Smooth muscle cell (in vitro differentiated cells): Measurements from ENCODE around the gene MDM4. TPM values are rescaled to one million over a fixed set of nuclear protein-coding genes. Genes with fewer than 3 reads are reported as not detected.

Source experiments
- DNase-seq: peaks from one replicate; lab custom pipeline; 2025; ENCODE audit not compliant: unreplicated experiment; lab: John Stamatoyannopoulos, UW
- H2AFZ ChIP-seq: fragments of 200-600 bp; sonication (generic); 2 replicates; pipeline ENCODE4 v1.6.0; 2016; ENCODE audit warnings: antibody characterized with exemption, low read depth, mild to moderate bottlenecking
- H3F3A ChIP-seq: fragments of 200-600 bp; sonication (generic); 2 replicates; pipeline ENCODE4 v1.6.0; 2017; ENCODE audit warnings: antibody characterized with exemption, low read depth
- H3K27ac ChIP-seq: fragments of 200-600 bp; sonication (generic); 2 replicates; pipeline ENCODE4 v1.5.1; 2016; ENCODE audit warnings: low read depth, mild to moderate bottlenecking
- H3K27me3 ChIP-seq: fragments of 200-600 bp; sonication (generic); 2 replicates; pipeline ENCODE4 v1.6.1; 2016; ENCODE audit warnings: low read depth, mild to moderate bottlenecking
- H3K36me3 ChIP-seq: fragments of 200-600 bp; sonication (generic); 2 replicates; pipeline ENCODE4 v1.5.1; 2016; ENCODE audit warnings: low read depth
- H3K4me1 ChIP-seq: fragments of 200-600 bp; sonication (generic); 2 replicates; pipeline ENCODE4 v1.5.1; 2016; ENCODE audit warnings: low read depth
- H3K4me2 ChIP-seq: fragments of 200-600 bp; sonication (generic); 2 replicates; pipeline ENCODE4 v1.6.0; 2016; ENCODE audit warnings: mild to moderate bottlenecking
- H3K4me3 ChIP-seq: fragments of 200-600 bp; sonication (generic); 2 replicates; pipeline ENCODE4 v1.5.1; 2016; ENCODE audit warnings: mild to moderate bottlenecking
- H3K79me2 ChIP-seq: fragments of 200-600 bp; sonication (generic); 2 replicates; pipeline ENCODE4 v1.6.0; 2016; ENCODE audit warnings: low read depth, mild to moderate bottlenecking
- H3K9ac ChIP-seq: fragments of 200-600 bp; sonication (generic); 2 replicates; pipeline ENCODE4 v1.6.0; 2016; ENCODE audit warnings: low read depth
- H3K9me3 ChIP-seq: fragments of 200-600 bp; sonication (generic); replicated peaks from 2 replicates; pipeline ENCODE4 v1.5.1; 2016; ENCODE audit warnings: low read depth
- H4K20me1 ChIP-seq: fragments of 200-600 bp; sonication (generic); 2 replicates; pipeline ENCODE4 v1.6.0; 2016; ENCODE audit warnings: low read depth
- WGBS: methylation state at CpG from one replicate; pipeline ENCODE4 v1.1.7; 2016; ENCODE audit warnings: low lambda C conversion rate; 5-methylcytosine and 5-hydroxymethylcytosine counted together
- polyA plus RNA-seq: library from polyadenylated mRNA; unstranded; fragments of >200 nt; fragmentation: Nextera tagmentation; extraction: Ambion mirVana; gene quantifications from 2 replicates; pipeline ENCODE4 v1.2.1, GENCODE V29; 2016
- total RNA-seq: library from RNA; depleted of rRNA; stranded (reverse); fragments of >200 nt; gene quantifications from 2 replicates; pipeline ENCODE4 v1.2.3, GENCODE V29; 2014
- TF ChIP-seq, protein P1 (sequence below): fragments of 200-600 bp; sonication (generic); IDR thresholded peaks from 2 replicates; pipeline ENCODE4 v1.5.1; 2017; ENCODE audit warnings: borderline replicate concordance, mild to moderate bottlenecking, antibody characterized with exemption; ENCODE audit not compliant: insufficient read depth, poor library complexity, severe bottlenecking

MDM4 gene
- total and polyA plus RNA-seq, 2 experiments from 2014 or later = 10.8 to 31.7 TPM

DNA sequence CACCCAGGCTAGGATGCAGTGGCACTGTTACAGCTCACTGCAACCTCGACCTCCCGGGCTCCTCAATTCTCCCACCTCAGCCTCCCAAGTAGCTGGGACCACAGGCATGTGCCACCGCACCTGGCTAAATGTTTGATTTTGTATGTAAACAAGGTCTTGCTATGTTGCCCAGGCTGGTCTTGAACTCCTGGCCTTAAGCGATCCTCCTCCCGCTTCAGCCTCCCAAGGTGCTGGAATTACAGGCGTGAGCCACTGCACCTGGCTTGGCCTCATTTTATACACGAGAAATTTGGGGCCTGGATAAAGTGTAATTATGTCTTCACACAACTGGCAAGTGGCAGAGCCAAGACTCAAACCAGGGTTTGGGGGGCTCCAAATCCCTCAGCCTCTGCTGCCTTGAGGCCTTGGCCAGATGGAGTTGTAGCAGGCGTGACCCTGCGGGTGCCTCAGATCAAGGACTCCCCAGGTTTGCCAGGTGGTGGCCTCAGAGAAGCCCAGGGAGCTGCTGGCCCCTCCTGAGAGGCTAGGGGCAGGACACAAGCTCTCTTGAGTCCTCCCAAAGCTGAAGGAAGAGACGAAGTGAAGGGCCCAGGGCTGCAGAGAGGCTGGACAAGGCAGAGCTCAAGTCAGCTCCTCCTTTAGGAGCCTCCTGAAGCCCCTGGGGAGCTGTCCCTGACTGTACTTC lies 61.7 kb downstream of the MDM4 start:
- H3K79me2 ChIP-seq = no peaks in the 10 kb centered on the region
- H3K36me3 ChIP-seq = no peaks in the 10 kb centered on the region
- no peaks in the 10 kb centered on the region for H3K9me3 ChIP-seq
- H3K27ac ChIP-seq = no peak overlapping the region
- no peak overlapping the region for H2AFZ ChIP-seq
- no peaks in the 10 kb centered on the region for H4K20me1 ChIP-seq
- no peak overlapping the region for H3K4me3 ChIP-seq
- H3K4me2 ChIP-seq = no peak overlapping the region
- no peak overlapping the region for H3K9ac ChIP-seq
- no peaks in the 10 kb centered on the region for H3F3A ChIP-seq
- TF ChIP-seq, protein P1, sequence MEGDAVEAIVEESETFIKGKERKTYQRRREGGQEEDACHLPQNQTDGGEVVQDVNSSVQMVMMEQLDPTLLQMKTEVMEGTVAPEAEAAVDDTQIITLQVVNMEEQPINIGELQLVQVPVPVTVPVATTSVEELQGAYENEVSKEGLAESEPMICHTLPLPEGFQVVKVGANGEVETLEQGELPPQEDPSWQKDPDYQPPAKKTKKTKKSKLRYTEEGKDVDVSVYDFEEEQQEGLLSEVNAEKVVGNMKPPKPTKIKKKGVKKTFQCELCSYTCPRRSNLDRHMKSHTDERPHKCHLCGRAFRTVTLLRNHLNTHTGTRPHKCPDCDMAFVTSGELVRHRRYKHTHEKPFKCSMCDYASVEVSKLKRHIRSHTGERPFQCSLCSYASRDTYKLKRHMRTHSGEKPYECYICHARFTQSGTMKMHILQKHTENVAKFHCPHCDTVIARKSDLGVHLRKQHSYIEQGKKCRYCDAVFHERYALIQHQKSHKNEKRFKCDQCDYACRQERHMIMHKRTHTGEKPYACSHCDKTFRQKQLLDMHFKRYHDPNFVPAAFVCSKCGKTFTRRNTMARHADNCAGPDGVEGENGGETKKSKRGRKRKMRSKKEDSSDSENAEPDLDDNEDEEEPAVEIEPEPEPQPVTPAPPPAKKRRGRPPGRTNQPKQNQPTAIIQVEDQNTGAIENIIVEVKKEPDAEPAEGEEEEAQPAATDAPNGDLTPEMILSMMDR = no peak
- peaks cover 8% of the 10 kb centered on the region for H3K4me1 ChIP-seq
- no peak for DNase-seq
- H3K27me3 ChIP-seq = peaks cover 7% of the 10 kb centered on the region
- WGBS = 93% methylated on average over 10 of the region's 10 CpGs

DNA sequence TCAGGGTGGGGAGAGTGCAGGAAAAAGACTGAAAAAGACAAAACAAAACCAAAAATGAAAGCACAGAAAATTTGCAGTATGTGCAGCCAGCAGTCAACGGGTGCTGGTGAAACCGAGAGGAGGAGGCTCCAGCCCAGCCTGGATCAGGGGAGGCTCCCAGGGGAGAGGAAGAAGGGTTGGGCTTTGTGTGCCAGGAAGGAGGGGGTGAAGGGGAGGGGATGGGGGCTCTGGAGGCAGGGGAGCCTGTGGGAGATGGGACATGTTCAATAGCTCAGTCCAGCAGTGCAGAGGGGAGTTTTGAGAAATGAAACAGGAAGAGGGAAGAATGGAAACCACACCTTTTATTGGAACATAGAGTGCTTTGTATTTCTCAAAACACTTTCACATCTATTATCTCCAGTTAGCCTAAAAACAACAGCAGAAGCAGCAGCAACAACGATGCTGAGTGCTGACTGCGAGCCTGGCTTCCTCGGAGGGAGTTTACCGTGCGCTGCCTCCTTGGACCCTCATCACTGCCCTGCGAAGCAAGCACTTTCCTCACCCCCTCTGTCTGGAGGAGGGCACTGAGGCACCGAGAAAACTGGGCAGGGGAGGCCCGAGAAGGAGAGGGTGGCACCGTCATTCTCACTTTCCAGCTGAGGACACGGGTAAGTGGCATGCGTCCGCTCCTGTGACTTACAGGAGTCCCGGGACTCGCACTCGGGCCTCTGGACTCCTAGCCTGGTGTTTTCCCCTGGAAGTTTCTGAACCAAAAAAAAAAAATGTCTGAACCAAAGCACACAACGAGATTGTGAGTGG lies 62.9 kb downstream of the MDM4 start:
- H3K4me1 ChIP-seq = peaks cover 7% of the 10 kb centered on the region
- TF ChIP-seq, protein P1 = no peak
- H4K20me1 ChIP-seq = no peaks in the 10 kb centered on the region
- no peak overlapping the region for H3K4me3 ChIP-seq
- peaks cover 4% of the 10 kb centered on the region for H3K27me3 ChIP-seq
- H3K4me2 ChIP-seq = no peak overlapping the region
- no peaks in the 10 kb centered on the region for H3K79me2 ChIP-seq
- no peak for DNase-seq
- H2AFZ ChIP-seq = no peak overlapping the region
- H3F3A ChIP-seq = no peaks in the 10 kb centered on the region
- no peak overlapping the region for H3K9ac ChIP-seq
- no peak overlapping the region for H3K27ac ChIP-seq
- no peaks in the 10 kb centered on the region for H3K9me3 ChIP-seq
- WGBS = 80% methylated on average over 18 of the region's 18 CpGs
- H3K36me3 ChIP-seq = no peaks in the 10 kb centered on the region

DNA sequence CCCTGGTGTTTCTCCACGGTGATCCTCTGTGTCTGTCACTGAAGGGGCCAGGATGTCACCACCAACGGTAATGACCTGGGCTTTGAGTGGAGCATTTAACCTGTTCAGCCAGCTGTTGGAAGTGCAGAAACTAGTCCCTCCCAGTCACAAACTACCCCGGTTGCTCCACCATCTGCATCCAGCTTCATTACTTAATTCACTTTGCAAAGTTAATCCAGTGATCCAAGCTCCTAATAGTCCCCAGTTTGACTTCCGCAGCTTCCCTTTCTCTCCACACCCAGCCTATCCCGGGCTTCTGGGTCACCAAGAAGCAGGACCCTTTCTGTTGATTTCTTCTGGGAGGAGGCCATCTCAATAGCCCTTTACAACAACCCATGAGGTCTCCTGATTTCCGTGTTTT lies 63.5 kb downstream of the MDM4 start:
- no peak overlapping the region for H3K27ac ChIP-seq
- H3K79me2 ChIP-seq = no peaks in the 10 kb centered on the region
- H3K4me1 ChIP-seq = peaks cover 4% of the 10 kb centered on the region
- H3K27me3 ChIP-seq = no peaks in the 10 kb centered on the region
- WGBS = 90% methylated on average over 6 of the region's 6 CpGs
- H3F3A ChIP-seq = no peaks in the 10 kb centered on the region
- H3K36me3 ChIP-seq = no peaks in the 10 kb centered on the region
- H3K9ac ChIP-seq = no peak overlapping the region
- TF ChIP-seq, protein P1 = no peak
- no peak overlapping the region for H3K4me3 ChIP-seq
- H3K9me3 ChIP-seq = no peaks in the 10 kb centered on the region
- DNase-seq = no peak
- no peak overlapping the region for H3K4me2 ChIP-seq
- H2AFZ ChIP-seq = no peak overlapping the region
- H4K20me1 ChIP-seq = no peaks in the 10 kb centered on the region
